HCT116 (cell line): ENCODE measurements around the gene PDLIM5. TPM values are rescaled to one million over a fixed set of nuclear protein-coding genes. Genes with fewer than 3 reads are reported as not detected.

Experiments used
- ATAC-seq: fragments of 200-7000 bp; cut with Tn5 transposase; 2 replicates; pipeline ENCODE4 v1.9.1; 2020; ENCODE audit warnings: mild to moderate bottlenecking, moderate library complexity
- BruUV-seq: library from RNA; stranded (reverse); fragments of 400-500 nt; replicated peaks from 2 replicates; lab custom pipeline; 2021; lab: Mats Ljungman, UMichigan
- CTCF ChIA-PET: fragments of 300-600 bp; sonication (Branson Sonifier 250); formaldehyde crosslinking; loops from one replicate; lab custom pipeline; 2021; ENCODE audit warnings: antibody characterized with exemption; lab: Charles Lee
- POLR2A ChIA-PET: fragments of 300-600, 350-600 bp; sonication (Branson Sonifier 250); formaldehyde crosslinking; loops from one replicate; lab custom pipeline; 2021; ENCODE audit warnings: antibody characterized with exemption; lab: Charles Lee
- RAD21 ChIA-PET, 2 experiments: fragments of 300-600 bp; sonication (Branson Sonifier 250); formaldehyde crosslinking; loops; one replicate each; lab custom pipeline; 2023; ENCODE audit warnings: low total read pairs in 2 of 2; ENCODE audit not compliant: uncharacterized antibody in 2 of 2, unreplicated experiment in 2 of 2, low non-redundant PET in 1 of 2; lab: Charles Lee
- DNase-seq: peaks from one replicate; pipeline ENCODE4 v3.0.0-alpha.2; 2010; ENCODE audit warnings: low read depth, low spot score
- H2AFZ ChIP-seq: fragments of 200-600 bp; shearing (Covaris generic), sonication (generic); 2 replicates; pipeline ENCODE4 v1.6.1; 2017; ENCODE audit warnings: low read depth, mixed run types, mixed read lengths, antibody characterized with exemption, low read length; ENCODE audit not compliant: poor library complexity, severe bottlenecking
- H3K27ac ChIP-seq: 2 replicates; pipeline ENCODE4 v1.5.1; 2012; ENCODE audit warnings: low read depth, low read length
- H3K27me3 ChIP-seq: fragments of 200-600 bp; sonication (generic); 2 replicates; pipeline ENCODE4 v1.6.1; 2016; ENCODE audit warnings: mixed run types, low read length, mixed read lengths; ENCODE audit not compliant: insufficient read depth
- H3K36me3 ChIP-seq, 2 experiments: fragments of 200-500 bp in 1 of 2; fragments of 200-600 bp in 1 of 2; sonication (Bioruptor generic) in 1 of 2; sonication (generic) in 1 of 2; 2 replicates each; pipeline versions ENCODE4 v1.5.1 to v1.6.1; 2014 to 2016; ENCODE audit warnings: low read length in 2 of 2, inconsistent platforms in 1 of 2, mixed read lengths in 1 of 2, mixed run types in 1 of 2; ENCODE audit not compliant: insufficient read depth in 2 of 2, control insufficient read depth in 1 of 2
- H3K4me1 ChIP-seq, 2 experiments: fragments of 200-600 bp in 1 of 2; sonication (generic) in 1 of 2; 2 replicates each; pipeline versions ENCODE4 v1.5.1 to v1.6.1; 2012 to 2017; ENCODE audit warnings: low read length in 2 of 2, inconsistent platforms in 1 of 2, mild to moderate bottlenecking in 1 of 2, mixed read lengths in 1 of 2, mixed run types in 1 of 2, moderate library complexity in 1 of 2; ENCODE audit not compliant: insufficient read depth in 2 of 2, control insufficient read depth in 1 of 2
- H3K4me2 ChIP-seq: fragments of 200-600 bp; sonication (generic); 2 replicates; pipeline ENCODE4 v1.6.1; 2017; ENCODE audit warnings: mixed run types, low read length, mixed read lengths
- H3K4me3 ChIP-seq, 2 experiments: fragments of 200-600 bp in 1 of 2; sonication (generic) in 1 of 2; replicated peaks in 1 of 2; 2 replicates each; pipeline ENCODE4 v1.5.1; 2011 to 2016; ENCODE audit warnings: low read length in 2 of 2, control low read depth in 1 of 2, low read depth in 1 of 2, mild to moderate bottlenecking in 1 of 2, mixed read lengths in 1 of 2, mixed run types in 1 of 2
- H3K79me2 ChIP-seq: fragments of 200-600 bp; sonication (generic); 2 replicates; pipeline ENCODE4 v1.6.1; 2017; ENCODE audit warnings: mild to moderate bottlenecking, mixed run types, low read length, moderate library complexity, mixed read lengths; ENCODE audit not compliant: insufficient read depth
- H3K9ac ChIP-seq: fragments of 200-600 bp; sonication (generic); 2 replicates; pipeline ENCODE4 v1.6.1; 2016; ENCODE audit warnings: low read length, mixed read lengths
- H3K9me2 ChIP-seq: fragments of 200-600 bp; sonication (generic), shearing (Covaris generic); 2 replicates; pipeline ENCODE4 v1.6.1; 2017; ENCODE audit warnings: mixed run types, mild to moderate bottlenecking, moderate library complexity; ENCODE audit not compliant: insufficient read depth
- H3K9me3 ChIP-seq, 2 experiments: fragments of 200-500 bp in 1 of 2; fragments of 200-600 bp in 1 of 2; sonication (Bioruptor generic) in 1 of 2; sonication (generic) in 1 of 2; 2 replicates each; pipeline ENCODE4 v1.6.1; 2014 to 2017; ENCODE audit warnings: low read length in 2 of 2, mixed read lengths in 2 of 2, inconsistent platforms in 1 of 2, low read depth in 1 of 2, mild to moderate bottlenecking in 1 of 2, mixed run types in 1 of 2, moderate library complexity in 1 of 2; ENCODE audit not compliant: control insufficient read depth in 1 of 2, insufficient read depth in 1 of 2
- H4K20me1 ChIP-seq: fragments of 200-600 bp; sonication (generic), shearing (Covaris generic); 2 replicates; pipeline ENCODE4 v1.6.1; 2017; ENCODE audit warnings: mixed run types, mild to moderate bottlenecking, moderate library complexity; ENCODE audit not compliant: insufficient read depth
- ATF3 ChIP-seq: IDR thresholded peaks from 2 replicates; pipeline ENCODE4 v1.6.1; 2012
- CBX3 ChIP-seq: IDR thresholded peaks from 2 replicates; pipeline ENCODE4 v1.6.1; 2012; ENCODE audit warnings: low read depth
- CTCF ChIP-seq, 3 experiments: fragments of 200-600 bp in 1 of 3; sonication (generic) in 1 of 3; IDR thresholded peaks in 2 of 3; conservative IDR thresholded peaks in 1 of 3; 2 replicates each; pipeline ENCODE4 v1.5.1; 2012 to 2017; ENCODE audit warnings: low read depth in 2 of 3, low read length in 2 of 3, antibody characterized with exemption in 1 of 3, borderline replicate concordance in 1 of 3, control low read depth in 1 of 3, mild to moderate bottlenecking in 1 of 3, mixed read lengths in 1 of 3, mixed run types in 1 of 3, moderate library complexity in 1 of 3; ENCODE audit not compliant: insufficient read depth in 1 of 3
- EZH2phosphoT487 ChIP-seq: fragments of 200-600 bp; IDR thresholded peaks from 2 replicates; pipeline ENCODE4 v1.6.1; 2018; ENCODE audit warnings: antibody characterized with exemption, borderline replicate concordance
- MAX ChIP-seq: IDR thresholded peaks from 2 replicates; pipeline ENCODE4 v1.6.1; 2012
- SIN3A ChIP-seq: IDR thresholded peaks from 2 replicates; pipeline ENCODE4 v1.6.1; 2012; ENCODE audit warnings: low read depth
- YY1 ChIP-seq: IDR thresholded peaks from 2 replicates; pipeline ENCODE4 v1.6.1; 2011; ENCODE audit warnings: low read length, low read depth, moderate library complexity, mild to moderate bottlenecking; ENCODE audit not compliant: insufficient replicate concordance; ENCODE audit errors: extremely low read depth
- ZNF274 ChIP-seq: fragments of 200-500 bp; sonication (Bioruptor generic); IDR thresholded peaks from 2 replicates; pipeline ENCODE4 v1.6.1; 2014; ENCODE audit warnings: mild to moderate bottlenecking, low read depth, low read length, inconsistent platforms
- intact Hi-C: fragments of 100-400 bp; cut with micrococcal nuclease; formaldehyde crosslinking; loops from 2 replicates; pipeline ENCODE4 v1.10.0; 2022
- total RNA-seq: library from RNA; stranded (reverse); gene quantifications from one replicate; pipeline ENCODE4 v1.2.1, GENCODE V29; 2021; ENCODE audit not compliant: unreplicated experiment

PDLIM5 gene
- total RNA-seq, 1 experiment from 2014 or later = 130 TPM

DNA sequence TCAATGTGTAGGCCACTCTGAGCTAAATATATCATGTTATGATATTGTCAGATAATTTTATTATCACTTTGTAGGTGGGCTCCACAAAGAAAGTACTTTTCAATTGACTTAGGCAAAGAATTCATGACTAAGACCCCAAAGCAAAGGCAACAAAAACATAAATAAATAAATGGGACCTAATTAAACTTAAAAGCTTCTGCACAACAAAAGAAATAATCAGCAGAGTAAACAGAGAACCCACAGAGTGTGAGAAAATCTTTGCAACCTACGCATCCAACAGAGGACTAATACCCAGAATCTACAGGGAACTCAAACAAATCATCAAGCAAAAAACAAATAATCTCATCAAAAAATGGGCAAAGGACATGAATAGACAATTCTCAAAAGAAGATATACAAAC is 15.2 kb upstream of the PDLIM5 start (continued):
- TF ChIP-seq CTCF (IDR thresholded peaks at IDR 0.05 in 2 of 3, conservative IDR thresholded peaks at IDR 0.05 in 1 of 3; ENCODE audit: borderline replicate concordance in 1 of 3, insufficient read depth in 1 of 3, low read depth in 2 of 3, low read length in 2 of 3) = no peak
- TF ChIP-seq CBX3 = no peak

DNA sequence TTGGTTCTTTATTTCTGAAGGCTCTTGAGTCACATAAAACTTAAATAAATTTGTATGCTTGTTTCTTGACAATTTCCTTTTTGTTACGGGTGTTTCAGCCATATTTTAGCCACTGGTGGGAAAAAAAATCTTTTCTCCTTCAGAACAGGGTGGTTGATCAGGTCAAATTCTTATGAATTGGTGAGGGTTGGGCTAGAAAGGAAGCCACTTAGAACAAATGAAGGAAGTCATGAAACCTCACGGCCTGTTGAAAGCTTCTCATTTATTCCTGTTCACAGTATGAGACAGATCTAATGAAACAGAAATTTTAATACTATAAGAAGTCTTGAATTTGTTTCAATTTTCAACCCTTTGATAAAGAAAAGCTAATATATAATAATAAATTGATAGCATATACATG is 12.1 kb upstream of the PDLIM5 start:
- intact Hi-C loops = no loop called here
- no peaks in the 10 kb centered on the region for H3K36me3 ChIP-seq
- H3K4me1 ChIP-seq = no peaks in the 10 kb centered on the region
- DNase-seq (no peak), ATAC-seq (no peak)
- no peak overlapping the region for H2AFZ ChIP-seq
- no TSS peak for BruUV-seq
- ChIA-PET RAD21 (no interaction called here), POLR2A (no interaction called here), CTCF (no interaction called here)
- H3K4me3 ChIP-seq = no peak overlapping the region
- no peak for TF ChIP-seq ATF3
- TF ChIP-seq CBX3 = no peak
- TF ChIP-seq SIN3A = no peak
- TF ChIP-seq MAX = no peak
- no peak for TF ChIP-seq YY1
- TF ChIP-seq ZNF274 = no peak
- TF ChIP-seq EZH2phosphoT487 = no peak
- TF ChIP-seq CTCF (IDR thresholded peaks at IDR 0.05 in 2 of 3, conservative IDR thresholded peaks at IDR 0.05 in 1 of 3; ENCODE audit: borderline replicate concordance in 1 of 3, insufficient read depth in 1 of 3, low read depth in 2 of 3, low read length in 2 of 3) = no peak
- no peaks in the 10 kb centered on the region for H4K20me1 ChIP-seq
- H3K4me2 ChIP-seq = no peak overlapping the region
- no peak overlapping the region for H3K27ac ChIP-seq
- H3K9ac ChIP-seq = no peak overlapping the region
- no peaks in the 10 kb centered on the region for H3K9me3 ChIP-seq
- no peaks in the 10 kb centered on the region for H3K9me2 ChIP-seq
- no peaks in the 10 kb centered on the region for H3K79me2 ChIP-seq
- H3K27me3 ChIP-seq = no peaks in the 10 kb centered on the region
